Measurements from ENCODE around the gene CFAP251.

DNA sequence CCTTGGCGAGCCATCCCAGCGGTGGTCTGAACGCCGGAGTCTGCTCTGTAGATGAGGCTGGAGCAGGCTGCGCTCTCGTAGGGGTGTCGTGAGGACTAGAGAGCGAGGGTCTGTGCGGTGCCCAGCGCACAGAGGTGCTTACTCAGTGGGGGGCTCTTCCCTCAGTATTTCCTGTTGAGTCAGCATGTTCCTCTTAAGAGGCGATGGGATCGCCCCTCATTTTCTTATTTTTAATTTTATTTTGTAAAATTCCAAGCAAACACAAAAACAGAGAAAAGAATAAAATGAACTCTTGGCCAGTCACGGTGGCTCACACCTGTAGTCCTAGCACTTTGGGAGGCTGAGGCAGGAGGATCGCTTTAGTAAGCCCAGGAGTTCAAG is 62.5 kb downstream of the CFAP251 start:
- TF ChIP-seq, protein P1, sequence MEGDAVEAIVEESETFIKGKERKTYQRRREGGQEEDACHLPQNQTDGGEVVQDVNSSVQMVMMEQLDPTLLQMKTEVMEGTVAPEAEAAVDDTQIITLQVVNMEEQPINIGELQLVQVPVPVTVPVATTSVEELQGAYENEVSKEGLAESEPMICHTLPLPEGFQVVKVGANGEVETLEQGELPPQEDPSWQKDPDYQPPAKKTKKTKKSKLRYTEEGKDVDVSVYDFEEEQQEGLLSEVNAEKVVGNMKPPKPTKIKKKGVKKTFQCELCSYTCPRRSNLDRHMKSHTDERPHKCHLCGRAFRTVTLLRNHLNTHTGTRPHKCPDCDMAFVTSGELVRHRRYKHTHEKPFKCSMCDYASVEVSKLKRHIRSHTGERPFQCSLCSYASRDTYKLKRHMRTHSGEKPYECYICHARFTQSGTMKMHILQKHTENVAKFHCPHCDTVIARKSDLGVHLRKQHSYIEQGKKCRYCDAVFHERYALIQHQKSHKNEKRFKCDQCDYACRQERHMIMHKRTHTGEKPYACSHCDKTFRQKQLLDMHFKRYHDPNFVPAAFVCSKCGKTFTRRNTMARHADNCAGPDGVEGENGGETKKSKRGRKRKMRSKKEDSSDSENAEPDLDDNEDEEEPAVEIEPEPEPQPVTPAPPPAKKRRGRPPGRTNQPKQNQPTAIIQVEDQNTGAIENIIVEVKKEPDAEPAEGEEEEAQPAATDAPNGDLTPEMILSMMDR (conservative IDR thresholded peaks at IDR 0.05; ENCODE audit: low read depth, low read length) = no peak
- no peak for TF ChIP-seq EZH2 (IDR thresholded peaks at IDR 0.05; ENCODE audit: borderline replicate concordance, low read depth, low read length, poor library complexity, severe bottlenecking)
